ENCODE results near the gene FTO. TPM values are rescaled to one million over a fixed set of nuclear protein-coding genes. Genes with fewer than 3 reads are reported as not detected.

The FTO gene
- total RNA-seq, 4 donors from 2014 or later: 62.0 to 90.1 (median 75.1) TPM

DNA sequence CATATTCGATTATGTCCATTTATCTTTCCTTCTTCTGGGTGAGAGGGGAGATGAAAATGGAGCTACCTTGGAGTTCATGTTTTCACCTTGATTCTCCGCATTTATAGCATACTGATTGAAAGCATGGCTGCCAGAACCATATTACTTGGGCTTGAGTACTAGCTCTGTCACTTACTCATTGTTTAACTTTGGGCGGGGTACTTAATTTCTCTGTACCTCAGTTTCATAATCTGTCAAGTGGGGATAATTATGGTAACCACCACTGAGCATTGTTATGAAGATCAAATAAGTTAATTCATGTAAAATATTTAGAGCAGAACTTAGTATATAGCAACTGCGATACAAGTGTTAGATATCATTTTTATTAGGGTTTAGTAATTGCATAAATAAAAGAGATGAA lies 65.2 kb downstream of the FTO start:
- no peak for DNase-seq
- H3K9me3 ChIP-seq: no peaks in the 10 kb centered on the region
- peaks cover 19 to 28% of the 10 kb centered on the region in 2 donors for H3K4me1 ChIP-seq
- H3K4me3 ChIP-seq: no peak overlapping the region
- TF ChIP-seq, protein P1, sequence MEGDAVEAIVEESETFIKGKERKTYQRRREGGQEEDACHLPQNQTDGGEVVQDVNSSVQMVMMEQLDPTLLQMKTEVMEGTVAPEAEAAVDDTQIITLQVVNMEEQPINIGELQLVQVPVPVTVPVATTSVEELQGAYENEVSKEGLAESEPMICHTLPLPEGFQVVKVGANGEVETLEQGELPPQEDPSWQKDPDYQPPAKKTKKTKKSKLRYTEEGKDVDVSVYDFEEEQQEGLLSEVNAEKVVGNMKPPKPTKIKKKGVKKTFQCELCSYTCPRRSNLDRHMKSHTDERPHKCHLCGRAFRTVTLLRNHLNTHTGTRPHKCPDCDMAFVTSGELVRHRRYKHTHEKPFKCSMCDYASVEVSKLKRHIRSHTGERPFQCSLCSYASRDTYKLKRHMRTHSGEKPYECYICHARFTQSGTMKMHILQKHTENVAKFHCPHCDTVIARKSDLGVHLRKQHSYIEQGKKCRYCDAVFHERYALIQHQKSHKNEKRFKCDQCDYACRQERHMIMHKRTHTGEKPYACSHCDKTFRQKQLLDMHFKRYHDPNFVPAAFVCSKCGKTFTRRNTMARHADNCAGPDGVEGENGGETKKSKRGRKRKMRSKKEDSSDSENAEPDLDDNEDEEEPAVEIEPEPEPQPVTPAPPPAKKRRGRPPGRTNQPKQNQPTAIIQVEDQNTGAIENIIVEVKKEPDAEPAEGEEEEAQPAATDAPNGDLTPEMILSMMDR (IDR thresholded peaks at IDR 0.05 in 4 of 5, conservative IDR thresholded peaks at IDR 0.05 in 1 of 5): no peak
- TF ChIP-seq POLR2A (IDR thresholded peaks at IDR 0.05): no peak
- H3K27ac ChIP-seq: no peak overlapping the region
- in situ Hi-C loops (cut with MboI; ENCODE audit: low sequenced_read_pairs in 4 of 4): no loop called here
- intact Hi-C loops (cut with DNase I; ENCODE audit: low total_unique reads): no loop called here
- no peaks in the 10 kb centered on the region for H3K36me3 ChIP-seq
- H3K27me3 ChIP-seq: no peaks in the 10 kb centered on the region
- ATAC-seq: no peak

DNA sequence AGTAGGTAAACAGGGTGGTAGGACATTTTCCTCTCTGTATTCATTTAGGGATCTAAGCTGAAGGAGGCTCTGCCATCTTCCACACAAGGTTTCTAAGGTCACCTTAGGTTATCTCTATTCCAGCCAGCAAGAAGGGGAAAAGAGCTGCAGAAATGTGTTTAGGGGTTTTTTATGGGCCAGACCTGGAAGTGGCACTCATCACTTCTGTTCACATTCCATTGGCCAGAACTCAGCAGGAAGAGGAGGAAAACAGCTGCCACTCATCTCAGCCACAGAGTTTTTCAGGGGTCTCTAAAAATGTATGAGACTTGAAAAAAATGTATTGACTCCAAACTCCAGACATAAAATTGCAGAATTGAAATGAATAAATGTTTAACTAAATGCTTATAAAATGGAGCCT lies 65.8 kb downstream of the FTO start:
- no peak for TF ChIP-seq POLR2A (IDR thresholded peaks at IDR 0.05)
- TF ChIP-seq, protein P1 (IDR thresholded peaks at IDR 0.05 in 4 of 5, conservative IDR thresholded peaks at IDR 0.05 in 1 of 5): no peak
- Histone ChIP-seq H3K4me1 (peaks cover 17 to 28% of the 10 kb centered on the region in 2 donors), H3K4me3 (no peak overlapping the region), H3K27ac (no peak overlapping the region), H3K9me3 (no peaks in the 10 kb centered on the region), H3K36me3 (no peaks in the 10 kb centered on the region), H3K27me3 (no peaks in the 10 kb centered on the region)
- DNase-seq: no peak
- in situ Hi-C loops (cut with MboI; ENCODE audit: low sequenced_read_pairs in 4 of 4) (no loop called here), intact Hi-C loops (cut with DNase I; ENCODE audit: low total_unique reads) (loop anchor here (10.0 kb wide), 1 partner anchor 515 kb away; the partner anchor contains the start of gene IRX3)
- ATAC-seq: no peak

DNA sequence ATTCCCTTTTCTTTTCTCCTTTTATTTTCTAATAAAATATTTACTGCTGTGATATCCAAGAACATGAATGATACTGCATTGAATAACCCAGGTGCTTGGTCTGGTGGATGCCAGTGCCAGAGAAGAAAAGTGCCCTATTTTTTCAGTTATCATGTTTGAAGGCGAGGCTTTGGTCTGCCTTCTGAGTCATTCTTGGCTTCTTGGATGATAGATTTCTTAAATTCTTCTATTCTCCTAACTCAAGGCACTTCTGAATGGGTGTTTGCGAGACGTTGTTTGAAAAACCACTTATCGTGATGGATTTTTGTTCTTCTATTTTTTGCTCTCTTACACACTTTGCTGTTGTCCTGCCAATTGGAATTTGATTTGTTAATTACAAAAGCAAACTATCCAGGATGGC lies 66.7 kb downstream of the FTO start:
- DNase-seq (no peak), ATAC-seq (no peak)
- in situ Hi-C loops (cut with MboI; ENCODE audit: low sequenced_read_pairs in 4 of 4): no loop called here
- Histone ChIP-seq H3K4me1 (peaks cover 21 to 33% of the 10 kb centered on the region in 2 donors), H3K27ac (no peak overlapping the region), H3K4me3 (no peak overlapping the region), H3K9me3 (no peaks in the 10 kb centered on the region), H3K36me3 (no peaks in the 10 kb centered on the region), H3K27me3 (no peaks in the 10 kb centered on the region)
- TF ChIP-seq, protein P1 (IDR thresholded peaks at IDR 0.05 in 4 of 5, conservative IDR thresholded peaks at IDR 0.05 in 1 of 5): no peak
- no peak for TF ChIP-seq POLR2A (IDR thresholded peaks at IDR 0.05)
- intact Hi-C loops (cut with DNase I; ENCODE audit: low total_unique reads): loop anchor here (10.0 kb wide), 1 partner anchor 514 kb away; the partner anchor contains the start of gene IRX3

DNA sequence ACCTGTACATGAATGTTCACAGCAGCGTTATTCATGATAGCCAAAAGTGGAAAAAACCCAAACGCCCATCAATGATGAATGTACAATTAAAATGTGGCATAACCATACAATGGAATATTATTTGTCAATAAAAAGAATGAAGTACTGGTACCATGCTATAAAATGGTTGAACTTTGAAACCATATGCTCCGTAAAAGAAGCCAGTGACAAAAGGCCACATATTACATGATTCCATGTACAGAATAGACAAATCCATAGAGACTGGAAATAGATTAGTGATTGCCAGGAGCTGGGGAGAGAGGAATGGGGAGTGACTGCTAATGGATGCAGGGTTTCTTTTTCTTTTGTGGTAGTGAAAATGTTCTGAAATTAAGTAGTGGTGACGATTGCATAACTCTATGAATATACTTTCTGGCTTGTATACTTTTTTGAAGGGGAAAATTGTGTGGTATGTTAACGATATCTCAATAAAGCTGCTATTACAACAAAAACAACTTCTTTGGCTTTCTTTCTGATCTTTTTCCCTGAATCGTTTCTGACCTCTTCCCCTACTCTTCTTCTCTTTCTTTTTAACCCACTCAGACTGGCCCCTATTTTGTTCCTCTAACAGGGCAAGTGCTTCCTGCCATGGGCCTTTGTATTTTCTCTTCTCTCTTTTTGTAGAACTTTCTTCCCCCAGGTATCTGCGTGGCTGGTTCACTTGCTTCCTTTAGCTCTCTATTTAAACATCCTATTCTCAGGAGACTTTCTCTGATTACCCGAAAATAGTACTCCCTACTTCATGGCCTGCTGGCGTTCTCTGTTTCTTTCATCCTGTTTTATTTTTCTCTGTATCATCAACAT lies 67.9 kb downstream of the FTO start:
- DNase-seq (no peak), ATAC-seq (no peak)
- Histone ChIP-seq H3K4me3 (no peak overlapping the region), H3K27ac (no peak overlapping the region), H3K36me3 (no peaks in the 10 kb centered on the region), H3K9me3 (no peaks in the 10 kb centered on the region), H3K27me3 (no peaks in the 10 kb centered on the region), H3K4me1 (peaks cover 33 to 45% of the 10 kb centered on the region in 2 donors)
- TF ChIP-seq POLR2A (IDR thresholded peaks at IDR 0.05): no peak
- TF ChIP-seq, protein P1 (IDR thresholded peaks at IDR 0.05 in 4 of 5, conservative IDR thresholded peaks at IDR 0.05 in 1 of 5): no peak
- intact Hi-C loops (cut with DNase I; ENCODE audit: low total_unique reads): loop anchor here (10.0 kb wide), 1 partner anchor 513 kb away; the partner anchor contains the start of gene IRX3
- in situ Hi-C loops (cut with MboI; ENCODE audit: low sequenced_read_pairs in 4 of 4): no loop called here

All from gastrocnemius medialis (tissue), 4 donors.